Forelimb muscle (tissue), 1 donor: ENCODE results near the gene FAM237B. TPM values are rescaled to one million over a fixed set of nuclear protein-coding genes. Genes with fewer than 3 reads are reported as not detected.
"Not testable (repeated sequence)": the region's sequence is repeated elsewhere in the genome, so short reads cannot be mapped to it uniquely, and the experiment has no call there.

Experiments used
- DNase-seq: peaks from one replicate; pipeline ENCODE4 v3.0.0-alpha.2; 2013; ENCODE audit warnings: low read depth
- polyA plus RNA-seq: library from polyadenylated mRNA; unstranded; fragments of 120-200 nt; gene quantifications from one replicate; pipeline ENCODE4 v1.2.1, GENCODE V29; 2013; ENCODE audit not compliant: insufficient read length

The FAM237B gene
- 0.06 TPM for polyA plus RNA-seq

- DNase-seq = no peak
These were observed at the start of gene FAM237B for GRCh38 chr7:90320801-90321494. Gene FAM237B (minus strand): TSS chr7:90321304. CDS start chr7:90319748, 1,556 bp downstream.

GRCh38 chr7:90351987-90352386 is 30.9 kb upstream of the FAM237B start:
- DNase-seq = no peak

- not testable (repeated sequence) for DNase-seq
These were observed 28.9 kb upstream of the FAM237B start for GRCh38 chr7:90350032-90350431.

GRCh38 chr7:90349305-90349704 is 28.2 kb upstream of the FAM237B start:
- no peak for DNase-seq

GRCh38 chr7:90347759-90348158 is 26.7 kb upstream of the FAM237B start:
- DNase-seq = no peak

- DNase-seq = peak; percentile 93
These were observed 25.4 kb upstream of the FAM237B start, which contains the start of gene GTPBP10 for GRCh38 chr7:90346336-90347125. Gene GTPBP10 (plus strand): TSS chr7:90346716. CDS start chr7:90346742, 26 bp downstream.

- no peak for DNase-seq
These were observed 24.7 kb upstream of the FAM237B start for GRCh38 chr7:90345595-90346335.

GRCh38 chr7:90345016-90345415 is 23.9 kb upstream of the FAM237B start:
- DNase-seq = no peak

- no peak for DNase-seq
These were observed 16.0 kb upstream of the FAM237B start for GRCh38 chr7:90337106-90337505.

GRCh38 chr7:90334926-90335325 is 13.8 kb upstream of the FAM237B start:
- DNase-seq = not testable (repeated sequence)

GRCh38 chr7:90334193-90334843 is 13.2 kb upstream of the FAM237B start:
- DNase-seq = no peak

- DNase-seq = no peak
These were observed 5.4 kb upstream of the FAM237B start for GRCh38 chr7:90326500-90326899.

- DNase-seq = no peak
These were observed 1.7 kb upstream of the FAM237B start for GRCh38 chr7:90322837-90323236.

- no peak for DNase-seq
These were observed 695 bp downstream of the FAM237B start for GRCh38 chr7:90320418-90320800.

- DNase-seq = no peak
These were observed 1.1 kb downstream of the FAM237B start for GRCh38 chr7:90320014-90320413.

- no peak for DNase-seq
These were observed 7.2 kb downstream of the FAM237B start for GRCh38 chr7:90313907-90314306.

- no peak for DNase-seq
These were observed 8.4 kb downstream of the FAM237B start for GRCh38 chr7:90312745-90313144.

GRCh38 chr7:90311175-90311574 is 9.9 kb downstream of the FAM237B start:
- no peak for DNase-seq

GRCh38 chr7:90309872-90310271 is 11.2 kb downstream of the FAM237B start:
- no peak for DNase-seq

GRCh38 chr7:90303241-90303640 is 17.9 kb downstream of the FAM237B start:
- no peak for DNase-seq

GRCh38 chr7:90298145-90299038 is 22.7 kb downstream of the FAM237B start:
- DNase-seq = no peak
